PC-3 (cell line): ENCODE results near the gene HRC. TPM values are rescaled to one million over a fixed set of nuclear protein-coding genes. Genes with fewer than 3 reads are reported as not detected.

Experiments
- ATAC-seq: fragments of 200-7000 bp; cut with Tn5 transposase; 2 replicates; pipeline ENCODE4 v1.9.1; 2020; ENCODE audit warnings: mild to moderate bottlenecking, moderate library complexity
- BruUV-seq: library from RNA; stranded (reverse); fragments of 400-500 nt; replicated peaks from 2 replicates; lab custom pipeline; 2021; lab: Mats Ljungman, UMichigan
- CTCF ChIA-PET: fragments of 300-600 bp; sonication (Branson Sonifier 250); formaldehyde crosslinking; loops from one replicate; lab custom pipeline; 2022; ENCODE audit warnings: antibody characterized with exemption; lab: Charles Lee
- POLR2A ChIA-PET: fragments of 300-600 bp; sonication (Branson Sonifier 250); formaldehyde crosslinking; loops from one replicate; lab custom pipeline; 2022; ENCODE audit warnings: antibody characterized with exemption; ENCODE audit not compliant: unreplicated experiment; lab: Charles Lee
- DNase-seq: peaks from one replicate; pipeline ENCODE4 v3.0.0-alpha.2; 2015
- H2AFZ ChIP-seq: fragments of 300-600 bp; sonication (generic); 2 replicates; pipeline ENCODE4 v1.6.0; 2016; ENCODE audit warnings: antibody characterized with exemption, low read length
- H3F3A ChIP-seq: fragments of 300-600 bp; sonication (generic); one replicate; pipeline ENCODE4 v1.6.0; 2017; ENCODE audit warnings: antibody characterized with exemption, low read length, control low read depth, mild to moderate bottlenecking; ENCODE audit not compliant: unreplicated experiment
- H3K27ac ChIP-seq: fragments of 300-600 bp; sonication (generic); 2 replicates; pipeline ENCODE4 v1.5.1; 2016; ENCODE audit warnings: mild to moderate bottlenecking, low read length
- H3K27me3 ChIP-seq: fragments of 300-600 bp; sonication (generic); 2 replicates; pipeline ENCODE4 v1.6.1; 2016; ENCODE audit warnings: low read length, mixed read lengths
- H3K36me3 ChIP-seq: fragments of 300-600 bp; sonication (generic); 2 replicates; pipeline ENCODE4 v1.6.1; 2016; ENCODE audit warnings: low read depth, mixed run types, low read length, mixed read lengths
- H3K4me1 ChIP-seq: fragments of 300-600 bp; sonication (generic); 2 replicates; pipeline ENCODE4 v1.5.1; 2016; ENCODE audit warnings: low read length; ENCODE audit not compliant: insufficient read depth
- H3K4me2 ChIP-seq: fragments of 300-600 bp; sonication (generic); 2 replicates; pipeline ENCODE4 v1.6.0; 2016; ENCODE audit warnings: low read length
- H3K4me3 ChIP-seq: fragments of 300-600 bp; sonication (generic); 2 replicates; pipeline ENCODE4 v1.5.1; 2016; ENCODE audit warnings: mild to moderate bottlenecking, low read length, mixed read lengths
- H3K79me2 ChIP-seq: fragments of 300-600 bp; sonication (generic); 2 replicates; pipeline ENCODE4 v1.6.1; 2017; ENCODE audit warnings: low read length, mixed read lengths
- H3K9ac ChIP-seq: fragments of 300-600 bp; sonication (generic); 2 replicates; pipeline ENCODE4 v1.6.0; 2016; ENCODE audit warnings: mild to moderate bottlenecking, low read length
- H3K9me2 ChIP-seq: fragments of 300-600 bp; sonication (generic); replicated peaks from 2 replicates; pipeline ENCODE4 v1.6.1; 2016; ENCODE audit warnings: mixed run types, low read length, mixed read lengths
- H3K9me3 ChIP-seq: fragments of 300-600 bp; sonication (generic); 2 replicates; pipeline ENCODE4 v1.6.1; 2016; ENCODE audit warnings: low read length, mixed read lengths
- H4K20me1 ChIP-seq: fragments of 300-600 bp; sonication (generic); 2 replicates; pipeline ENCODE4 v1.6.1; 2016; ENCODE audit warnings: low read length, mixed read lengths
- CTCF ChIP-seq: fragments of 300-600 bp; sonication (generic); conservative IDR thresholded peaks from 2 replicates; pipeline ENCODE4 v1.5.1; 2017; ENCODE audit warnings: antibody characterized with exemption, low read depth, mild to moderate bottlenecking, low read length
- EZH2 ChIP-seq: fragments of 300-600 bp; sonication (generic); IDR thresholded peaks from one replicate; pipeline ENCODE4 v1.6.1; 2017; ENCODE audit warnings: antibody characterized with exemption, mild to moderate bottlenecking, low read length; ENCODE audit not compliant: unreplicated experiment
- EZH2phosphoT487 ChIP-seq: fragments of 300-600 bp; sonication (generic); IDR thresholded peaks from 2 replicates; pipeline ENCODE4 v1.6.1; 2018; ENCODE audit warnings: mild to moderate bottlenecking, antibody characterized with exemption, low read length, borderline replicate concordance
- intact Hi-C: fragments of 100-400 bp; cut with micrococcal nuclease; formaldehyde crosslinking; loops from 2 replicates; pipeline ENCODE4 v1.9.0; 2023
- total RNA-seq: library from RNA; depleted of rRNA; stranded (reverse); fragments of >200 nt; gene quantifications from 2 replicates; pipeline ENCODE4 v1.2.3, GENCODE V29; 2014

The HRC gene
- total RNA-seq, 1 experiment from 2014 or later = not detected

GRCh38 chr19:49116544-49116943 lies 38.7 kb downstream of the HRC start:
- H3K79me2 ChIP-seq = no peaks in the 10 kb centered on the region
- no peak overlapping the region for H3K4me3 ChIP-seq
- POLR2A ChIA-PET = no interaction called here
- no peak for ATAC-seq
- no peak overlapping the region for H3K27ac ChIP-seq
- H2AFZ ChIP-seq = no peak overlapping the region
- H3K9me3 ChIP-seq = no peaks in the 10 kb centered on the region
- H3K9ac ChIP-seq = no peak overlapping the region
- H3K9me2 ChIP-seq = no peaks in the 10 kb centered on the region
- H3K27me3 ChIP-seq = no peaks in the 10 kb centered on the region
- CTCF ChIA-PET = no interaction called here
- no peaks in the 10 kb centered on the region for H3K36me3 ChIP-seq
- no peak for TF ChIP-seq CTCF
- TF ChIP-seq EZH2phosphoT487 = no peak
- no TSS peak for BruUV-seq
- no peak for DNase-seq
- H3K4me2 ChIP-seq = no peak overlapping the region
- no peaks in the 10 kb centered on the region for H3F3A ChIP-seq
- H3K4me1 ChIP-seq = peaks cover 10% of the 10 kb centered on the region; the same call in 1 of the 2 replicates
- no peaks in the 10 kb centered on the region for H4K20me1 ChIP-seq
- intact Hi-C loops = no loop called here

- intact Hi-C loops = no loop called here
- H3K27ac ChIP-seq = no peak overlapping the region
- no peaks in the 10 kb centered on the region for H3K9me3 ChIP-seq
- H4K20me1 ChIP-seq = no peaks in the 10 kb centered on the region
- TF ChIP-seq EZH2 (no peak), EZH2phosphoT487 (no peak), CTCF (no peak)
- H3K9ac ChIP-seq = 0 out of 2 replicates have a peak overlapping the region, but pooled peaks have one; percentile 27
- CTCF ChIA-PET = interaction anchor here (1.5 to 2.0 kb wide), 2 partner anchors 13 to 17 kb away, joined by 5 to 15 read pairs; no protein-coding TSS in a partner anchor
- no TSS peak for BruUV-seq
- no peak for ATAC-seq
- no peaks in the 10 kb centered on the region for H3K79me2 ChIP-seq
- peak overlapping the region; percentile 75 for H3K4me3 ChIP-seq
- POLR2A ChIA-PET = interaction anchor here (0.6 kb wide), 1 partner anchor 337 kb away, joined by 3 read pairs; the partner anchor contains the start of gene PIH1D1
- H2AFZ ChIP-seq = peak overlapping the region; percentile 76
- no peaks in the 10 kb centered on the region for H3F3A ChIP-seq
- H3K4me2 ChIP-seq = peak overlapping the region; percentile 91
- no peaks in the 10 kb centered on the region for H3K9me2 ChIP-seq
- H3K36me3 ChIP-seq = no peaks in the 10 kb centered on the region
- H3K27me3 ChIP-seq = no peaks in the 10 kb centered on the region
- no peak for DNase-seq
- H3K4me1 ChIP-seq = peaks cover 10% of the 10 kb centered on the region; the same call in 1 of the 2 replicates
Measured at GRCh38 chr19:49114630-49115363, 40.4 kb downstream of the HRC start.
